Right kidney (tissue), 1 donor: ENCODE data around the gene SMAD3.
"Not testable (repeated sequence)": the region's sequence is repeated elsewhere in the genome, so short reads cannot be mapped to it uniquely, and the experiment has no call there.

ENCODE experiments used
- DNase-seq: peaks from one replicate; pipeline ENCODE4 v3.0.0-alpha.2; 2016

Gene SMAD3

DNA sequence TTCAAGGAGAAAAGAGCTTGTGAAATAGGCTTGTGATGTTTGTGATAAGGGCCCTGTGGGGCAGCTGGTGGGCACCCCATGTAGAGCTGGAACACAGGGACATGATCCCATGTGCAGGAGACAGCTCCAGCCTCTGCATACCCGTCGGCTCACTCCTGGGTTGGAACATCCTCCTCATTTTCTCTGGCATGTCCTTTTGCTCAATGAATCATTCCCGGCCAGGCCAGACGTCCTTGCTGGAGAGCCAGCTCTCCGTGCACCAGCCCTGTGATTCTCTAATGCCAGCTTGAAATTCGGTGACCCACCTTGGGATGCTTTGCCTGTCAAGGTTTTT lies 77.3 kb downstream of the SMAD3 start:
- DNase-seq: no peak

GRCh38 chr15:67143646-67144045 lies 78.2 kb downstream of the SMAD3 start:
- no peak for DNase-seq

- DNase-seq: no peak
These were observed 79.4 kb downstream of the SMAD3 start for GRCh38 chr15:67144609-67145311.

DNA sequence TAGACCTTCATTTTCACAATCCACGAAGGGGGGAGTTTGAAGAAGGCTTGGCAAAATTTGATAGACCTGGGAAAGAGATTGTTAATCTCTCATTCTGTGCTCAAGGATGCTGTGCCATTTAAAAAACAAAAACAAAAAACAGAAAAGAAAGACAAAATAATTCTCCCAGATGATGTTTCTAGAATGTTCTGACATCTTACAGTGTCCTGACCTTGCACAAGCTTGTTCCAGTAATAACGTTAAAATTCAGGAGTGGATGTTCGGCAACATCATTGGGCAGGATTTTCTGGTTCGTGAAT lies 79.9 kb downstream of the SMAD3 start:
- no peak for DNase-seq

GRCh38 chr15:67145710-67146109 lies 80.3 kb downstream of the SMAD3 start:
- no peak for DNase-seq

GRCh38 chr15:67146234-67146633 lies 80.8 kb downstream of the SMAD3 start:
- no peak for DNase-seq

DNA sequence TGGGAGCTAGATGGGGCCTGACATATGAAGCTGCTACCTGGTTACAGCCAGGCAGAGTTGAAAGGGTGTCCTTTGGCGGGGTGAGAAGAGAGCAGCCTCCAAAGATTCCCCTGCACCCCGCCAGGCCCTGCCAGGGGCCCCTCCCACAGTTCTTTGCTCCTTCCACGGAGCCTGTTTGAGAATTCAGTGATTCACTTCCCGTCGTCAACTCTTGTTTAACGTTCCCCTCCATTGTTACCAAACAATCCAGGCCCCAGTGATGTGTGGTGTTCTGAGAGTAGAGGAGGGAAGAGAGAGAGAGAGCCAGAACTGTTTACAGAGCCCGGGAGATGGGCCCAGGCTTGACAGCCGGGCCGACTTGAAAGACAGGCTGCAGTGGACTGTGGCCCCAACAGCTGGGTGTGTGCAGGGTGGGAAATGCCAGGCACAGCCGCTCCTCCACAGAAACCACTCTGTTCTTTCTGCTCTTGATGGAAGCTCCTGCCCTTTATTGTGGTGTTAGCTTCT lies 81.5 kb downstream of the SMAD3 start:
- DNase-seq: peak; percentile 31

GRCh38 chr15:67147396-67147949 lies 82.1 kb downstream of the SMAD3 start:
- DNase-seq: no peak

DNA sequence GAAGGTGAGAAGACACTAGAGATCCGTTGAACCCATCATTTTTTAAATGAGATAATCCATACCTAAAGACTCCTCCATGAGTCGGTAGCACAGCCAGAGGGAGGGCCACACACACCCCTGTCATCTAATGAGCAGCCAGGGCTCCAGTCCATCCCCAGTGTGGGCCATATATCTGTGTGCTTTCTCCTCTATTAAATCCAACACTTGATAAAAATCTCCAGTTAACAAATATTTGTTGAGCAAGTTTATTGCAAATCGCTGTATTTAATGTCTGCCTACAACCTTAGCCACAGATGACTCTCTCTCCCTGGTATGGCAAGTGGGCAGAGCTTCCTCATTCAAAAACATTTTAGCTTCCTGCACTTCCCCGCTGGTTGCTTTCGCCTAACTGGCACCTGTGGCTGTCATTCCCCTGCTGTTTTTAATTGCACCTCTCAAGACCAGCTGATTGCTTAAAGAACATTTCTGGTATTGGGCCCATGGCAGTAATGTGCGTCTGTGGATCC lies 82.8 kb downstream of the SMAD3 start:
- DNase-seq: no peak

DNA sequence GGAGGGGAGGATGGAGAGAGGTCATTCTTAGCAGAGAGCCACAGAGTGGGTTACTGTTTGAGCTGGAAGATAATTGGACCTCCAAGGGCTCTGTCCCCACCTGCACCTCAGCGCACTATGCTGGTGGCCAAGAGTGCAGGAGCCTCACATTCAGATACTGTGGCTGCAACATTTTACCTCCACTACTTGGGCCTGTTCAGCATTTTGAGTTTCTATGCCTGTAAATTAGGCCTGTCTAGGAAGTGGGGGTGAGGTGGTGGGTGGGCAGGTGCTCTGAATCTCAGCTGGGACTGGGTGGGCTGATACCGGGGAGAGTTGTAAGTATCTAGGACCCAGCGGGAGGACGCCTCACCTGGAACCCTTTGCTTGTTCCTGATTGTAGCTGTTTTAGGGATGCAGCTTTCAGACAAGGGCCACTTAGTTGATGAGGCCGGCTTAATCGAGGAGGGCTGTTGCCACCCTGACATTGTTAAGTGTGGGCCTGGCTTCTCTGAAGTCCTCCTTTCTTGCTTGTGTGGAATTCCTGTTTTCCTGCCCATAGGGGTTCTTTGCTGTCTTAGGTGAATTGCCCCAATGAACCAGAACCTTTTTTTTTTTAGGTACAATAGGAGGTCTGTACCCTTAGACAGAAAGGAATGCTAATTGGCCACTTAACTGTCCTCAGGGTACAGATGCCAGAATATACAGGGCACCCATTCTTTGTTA lies 83.8 kb downstream of the SMAD3 start:
- no peak for DNase-seq

DNA sequence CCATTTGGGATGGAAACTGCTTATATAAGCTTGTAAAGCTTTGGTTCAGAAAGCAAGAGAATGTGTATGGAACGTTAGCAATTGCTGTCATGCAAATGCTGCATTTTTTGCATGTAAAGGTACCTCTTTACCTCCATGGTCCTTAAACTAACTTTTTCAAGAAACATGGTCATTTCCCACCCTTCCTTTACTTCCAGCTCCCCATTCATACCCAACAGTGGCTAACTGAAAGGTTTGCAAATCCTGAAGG lies 84.3 kb downstream of the SMAD3 start:
- no peak for DNase-seq

DNA sequence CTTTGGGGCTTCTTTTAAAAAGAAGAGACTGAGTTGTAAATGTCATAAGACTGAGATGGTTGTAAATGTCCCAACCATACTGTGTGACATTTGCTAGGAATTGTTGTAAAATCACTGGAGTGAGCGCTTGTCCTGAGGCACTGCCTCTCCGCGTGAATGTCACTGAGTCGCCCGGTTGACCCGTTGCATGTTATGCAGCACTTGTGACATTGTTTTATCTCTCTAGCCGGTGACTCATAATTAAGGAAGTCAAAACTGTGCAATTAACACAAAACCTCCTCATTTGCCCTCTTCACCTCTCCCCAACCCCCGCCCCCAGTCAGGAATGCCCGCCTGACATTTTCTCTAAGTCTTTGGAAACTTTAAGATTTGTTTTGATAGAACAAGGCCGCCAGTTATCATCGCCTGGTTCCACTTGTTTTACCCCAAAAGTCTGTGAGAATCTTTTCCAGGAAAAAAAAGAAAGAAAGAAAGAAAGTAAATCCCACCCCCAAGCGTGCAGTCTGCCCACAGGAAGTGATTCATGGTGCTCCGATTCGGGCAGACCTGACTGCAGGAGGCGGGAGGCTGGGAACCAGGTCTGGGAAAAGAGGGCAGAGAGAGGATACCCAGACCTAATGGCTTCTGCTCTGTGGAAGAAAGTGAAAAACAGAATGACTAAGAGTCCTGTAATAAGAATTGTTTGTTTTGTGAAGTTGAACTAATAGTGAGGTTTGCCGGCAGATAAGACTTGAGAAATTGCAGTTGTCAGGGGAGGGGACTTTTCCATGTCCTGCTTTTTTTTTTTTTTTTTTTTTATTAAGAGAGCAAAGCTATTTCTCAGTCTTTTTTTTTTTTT lies 84.8 kb downstream of the SMAD3 start:
- peak; percentile 67 for DNase-seq

DNA sequence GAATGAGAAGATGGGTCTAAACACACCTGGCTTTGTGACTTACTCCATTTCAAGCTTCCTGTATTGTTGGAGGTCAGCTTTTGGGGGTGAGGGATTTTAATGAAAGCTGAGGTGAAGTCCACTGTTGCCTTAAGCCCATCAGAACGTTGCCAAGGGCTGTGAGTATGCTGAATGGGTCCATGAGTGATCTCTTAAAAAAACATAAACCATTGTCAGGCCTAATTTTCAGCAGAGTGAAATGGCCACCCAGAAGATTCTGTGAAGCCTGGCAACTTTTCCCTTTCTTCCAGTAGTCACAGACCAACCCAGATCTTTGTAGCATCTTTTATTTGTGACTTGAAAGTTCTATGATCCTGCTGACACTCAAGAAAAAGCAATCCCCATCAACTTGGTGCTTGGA lies 87.0 kb downstream of the SMAD3 start:
- no peak for DNase-seq

- DNase-seq: not testable (repeated sequence)
These were observed 87.6 kb downstream of the SMAD3 start for GRCh38 chr15:67153044-67153443.

DNA sequence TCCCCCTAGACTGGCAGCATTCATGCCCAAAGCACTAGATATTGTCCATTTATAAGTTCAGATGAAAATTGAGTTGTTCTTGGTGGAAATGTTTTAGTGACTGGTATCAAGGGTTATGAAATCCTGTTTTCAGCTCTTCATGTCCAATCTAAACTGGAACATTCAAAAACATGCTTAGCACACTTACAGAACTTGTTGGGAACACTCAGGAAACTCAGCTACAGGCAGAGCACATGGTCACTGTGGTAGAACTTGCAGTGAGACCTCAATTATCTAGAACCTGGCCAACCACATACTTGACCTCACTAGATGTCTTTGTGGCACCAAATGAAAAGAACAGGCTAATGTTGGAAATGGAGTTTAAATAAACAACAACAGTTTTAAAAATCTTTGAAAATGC lies 88.8 kb downstream of the SMAD3 start:
- no peak for DNase-seq

DNA sequence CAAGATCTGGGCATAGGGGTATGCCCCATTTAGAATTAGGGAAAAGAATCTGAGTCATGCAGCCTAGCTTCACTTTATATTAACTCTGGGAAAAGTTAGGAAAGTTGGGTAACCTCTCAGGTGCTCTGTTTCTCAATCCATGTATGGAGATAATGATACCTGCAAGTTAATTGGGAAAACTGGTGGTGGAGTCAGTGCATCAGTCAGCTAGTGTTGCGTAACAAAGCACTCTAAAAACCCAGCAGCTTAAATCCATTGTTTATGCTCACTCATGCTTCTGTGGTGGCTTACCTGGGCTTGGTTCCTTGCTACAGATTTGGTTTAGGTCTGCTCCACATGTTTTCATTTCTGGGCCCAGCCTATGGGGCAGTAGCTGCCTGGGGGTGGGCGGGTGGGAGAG lies 91.0 kb downstream of the SMAD3 start:
- DNase-seq: no peak

DNA sequence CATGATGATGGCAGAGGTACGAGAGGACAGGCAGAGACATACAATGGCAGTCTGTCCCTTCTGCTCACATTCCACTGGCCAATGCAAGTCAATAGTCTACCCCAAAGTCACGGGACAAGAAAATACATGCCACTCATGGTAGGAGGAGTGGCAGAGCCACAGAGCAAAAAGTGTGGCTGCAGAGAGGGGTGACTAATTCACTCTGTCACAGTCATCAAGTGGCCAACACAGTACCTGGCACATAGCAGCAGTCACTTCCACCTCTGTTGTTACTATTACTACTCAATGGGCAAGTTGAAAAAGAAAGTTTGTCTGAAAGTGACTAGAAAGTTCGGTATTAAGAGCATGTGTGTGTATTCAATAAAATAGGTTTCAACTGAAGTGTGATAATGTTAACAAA lies 91.4 kb downstream of the SMAD3 start:
- no peak for DNase-seq

DNA sequence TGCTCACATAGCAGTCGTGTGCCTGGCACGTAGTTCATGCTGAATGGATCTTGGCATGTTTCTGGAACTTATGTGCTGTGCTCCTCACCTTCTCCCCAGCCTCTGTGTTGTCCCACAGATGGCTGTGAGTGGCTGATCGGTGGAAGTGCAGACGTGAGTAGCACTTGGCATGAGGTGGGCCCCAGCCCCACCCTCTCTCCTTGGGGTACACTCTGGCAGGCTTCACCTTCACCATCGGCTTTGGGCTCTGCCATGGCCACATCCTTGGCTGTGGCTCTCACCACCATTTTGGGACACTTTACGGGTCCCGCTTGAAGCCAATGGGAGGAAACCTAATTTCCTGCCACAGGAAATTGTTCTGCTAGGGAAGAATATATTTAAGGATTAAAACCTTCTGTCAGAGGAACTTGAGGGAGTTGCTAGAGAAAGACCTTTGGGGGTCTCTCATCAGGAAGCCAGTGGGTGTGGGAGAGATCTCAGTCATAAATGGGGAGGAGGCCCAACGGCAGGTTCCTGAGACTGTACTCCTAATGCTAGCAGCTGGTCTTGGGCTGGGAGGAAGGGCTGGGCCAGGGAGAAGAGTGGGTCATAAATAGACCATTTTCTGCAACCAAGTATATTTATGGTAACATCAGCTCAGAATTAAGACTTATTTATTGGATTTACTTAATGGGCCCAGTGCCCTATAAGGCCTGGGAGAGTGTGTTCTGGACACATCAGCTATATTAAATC lies 92.3 kb downstream of the SMAD3 start:
- no peak for DNase-seq

GRCh38 chr15:67158367-67158766 lies 93.0 kb downstream of the SMAD3 start:
- no peak for DNase-seq

- DNase-seq: no peak
These were observed 96.0 kb downstream of the SMAD3 start for GRCh38 chr15:67161412-67161811.

GRCh38 chr15:67161881-67162280 lies 96.5 kb downstream of the SMAD3 start:
- DNase-seq: no peak

DNA sequence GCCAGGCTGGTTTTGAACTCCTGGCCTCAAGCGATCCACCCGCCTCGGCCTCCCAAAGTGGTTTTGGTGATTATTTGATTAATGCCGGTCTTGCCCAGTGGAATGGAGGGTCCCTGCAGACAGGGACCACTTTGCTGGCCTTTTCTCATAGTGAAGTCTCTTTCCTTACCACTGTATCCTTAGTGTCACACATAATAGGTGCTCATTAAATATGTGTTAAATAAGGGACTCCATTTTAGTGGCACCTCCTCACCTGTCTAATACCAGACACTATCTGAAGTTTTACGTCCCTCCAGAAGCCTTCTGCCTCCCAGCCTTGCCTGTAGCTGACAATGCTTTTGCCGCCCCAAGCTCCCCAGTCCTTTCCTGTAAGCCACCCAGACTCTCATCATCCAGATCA lies 97.8 kb downstream of the SMAD3 start:
- no peak for DNase-seq

DNA sequence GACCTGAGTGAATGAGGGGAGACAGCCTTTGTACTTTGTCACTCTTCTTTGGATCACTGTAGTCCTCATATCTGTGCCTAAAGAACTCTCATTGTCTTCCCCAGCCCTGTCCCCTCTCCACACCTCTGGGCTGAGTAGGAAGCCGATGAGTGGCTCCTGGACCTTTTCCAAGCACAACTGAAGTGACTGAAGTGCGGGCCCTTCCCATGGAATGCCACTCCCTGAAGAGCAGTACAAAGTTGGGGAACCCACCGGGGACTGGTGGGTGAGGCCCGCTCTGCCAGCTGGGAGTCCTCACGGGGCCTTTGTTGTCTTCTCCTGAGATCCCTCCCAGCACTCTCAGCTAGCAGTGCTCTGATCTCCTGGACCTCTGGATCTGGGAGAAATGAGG lies 99.0 kb downstream of the SMAD3 start:
- no peak for DNase-seq
